ENCODE measurements around the gene CECR2.
A peak's percentile ranks its signal among the peaks of the same experiment; 100 is the strongest.
"Not testable (repeated sequence)": the region's sequence is repeated elsewhere in the genome, so short reads cannot be mapped to it uniquely, and the experiment has no call there.

The CECR2 gene

DNA sequence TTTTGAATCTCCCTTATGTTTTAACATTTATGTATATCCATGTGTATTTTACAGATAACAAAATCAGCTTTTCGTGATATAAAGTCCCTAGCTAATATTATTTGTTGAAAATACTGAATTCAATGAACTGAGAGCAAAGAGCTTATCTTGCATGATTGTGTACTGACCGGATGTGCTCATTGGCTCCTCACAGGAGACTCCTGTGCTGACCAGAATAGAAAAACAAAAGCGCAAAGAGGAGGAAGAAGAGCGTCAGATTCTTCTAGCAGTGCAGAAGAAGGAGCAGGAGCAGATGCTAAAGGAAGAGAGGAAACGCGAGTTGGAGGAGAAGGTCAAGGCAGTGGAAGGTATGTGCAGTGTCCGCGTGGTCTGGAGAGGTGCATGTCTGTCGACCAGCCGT, 154.7 kb downstream of the CECR2 start:
- no peak for DNase-seq

DNA sequence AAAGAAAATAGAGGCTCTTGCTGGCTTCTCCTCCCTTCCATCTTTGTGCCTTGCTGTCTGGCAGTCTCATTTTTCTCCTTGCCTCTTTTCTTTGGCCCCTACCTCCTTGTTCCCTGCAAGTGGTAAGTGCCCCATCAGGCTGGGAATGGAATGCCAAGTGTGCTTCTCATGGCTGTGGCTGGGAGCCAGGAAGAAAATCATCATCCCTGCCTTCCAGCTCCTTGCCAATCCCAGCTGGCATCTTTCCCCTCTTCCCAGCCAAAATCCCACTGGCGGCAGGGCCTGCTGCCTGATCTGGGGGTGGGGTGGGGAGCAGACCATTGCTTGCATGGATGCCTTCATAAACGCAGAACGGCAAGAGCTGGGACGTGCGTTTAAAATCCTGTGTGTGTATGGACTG, 167.0 kb downstream of the CECR2 start:
- DNase-seq = peak; percentile 3

DNA sequence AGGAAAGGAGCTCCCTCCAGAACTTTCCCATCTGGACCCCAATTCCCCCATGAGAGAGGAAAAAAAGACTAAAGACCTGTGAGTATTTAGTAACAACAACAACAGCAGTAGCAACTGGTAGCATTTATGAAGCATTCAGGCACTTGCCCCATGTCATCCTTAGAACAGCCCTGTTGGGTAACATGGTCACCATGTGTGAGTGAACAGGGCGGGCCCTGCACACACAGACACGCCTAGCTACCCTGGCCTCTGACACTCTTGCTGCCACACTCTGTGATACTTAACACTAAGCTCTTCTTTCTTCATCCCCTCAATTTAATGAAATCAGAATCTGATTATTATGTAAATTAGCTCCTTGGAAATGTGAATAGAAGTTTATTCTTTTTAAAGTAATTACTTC, 167.9 kb downstream of the CECR2 start:
- DNase-seq = no peak

DNA sequence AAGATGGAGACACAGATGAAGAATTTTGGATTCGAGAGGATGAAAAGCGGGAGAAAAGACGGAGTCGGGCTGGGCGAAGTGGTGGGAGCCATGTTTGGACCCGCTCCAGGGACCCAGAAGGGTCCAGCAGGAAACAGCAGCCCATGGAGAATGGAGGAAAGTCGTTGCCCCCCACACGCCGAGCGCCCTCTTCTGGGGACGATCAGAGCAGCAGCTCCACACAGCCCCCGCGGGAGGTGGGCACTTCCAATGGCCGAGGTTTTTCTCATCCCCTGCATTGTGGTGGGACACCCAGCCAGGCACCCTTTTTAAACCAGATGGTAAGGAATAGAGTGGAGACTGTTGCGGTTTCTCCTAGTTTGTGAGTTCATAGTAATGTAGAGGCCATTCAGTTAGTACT, 171.2 kb downstream of the CECR2 start:
- DNase-seq = no peak

DNA sequence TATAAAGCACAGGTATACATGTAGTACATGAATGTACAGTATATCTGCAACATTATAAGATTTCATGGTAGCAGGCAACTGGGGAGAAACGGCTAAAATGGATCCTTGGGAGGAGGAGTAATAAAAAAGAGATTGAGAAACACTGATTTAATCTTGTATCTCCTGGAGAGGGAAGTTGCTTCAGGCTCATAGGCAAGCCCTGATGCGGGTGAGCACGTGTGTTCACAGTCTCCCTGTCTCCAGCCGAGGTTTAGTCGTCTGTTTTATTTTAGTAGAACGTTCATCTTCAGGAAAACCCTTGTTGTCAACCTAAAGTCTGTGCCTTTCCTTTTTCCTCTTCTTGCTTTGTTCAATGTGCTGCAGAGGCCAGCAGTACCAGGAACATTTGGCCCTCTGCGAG, 172.2 kb downstream of the CECR2 start:
- DNase-seq = no peak

DNA sequence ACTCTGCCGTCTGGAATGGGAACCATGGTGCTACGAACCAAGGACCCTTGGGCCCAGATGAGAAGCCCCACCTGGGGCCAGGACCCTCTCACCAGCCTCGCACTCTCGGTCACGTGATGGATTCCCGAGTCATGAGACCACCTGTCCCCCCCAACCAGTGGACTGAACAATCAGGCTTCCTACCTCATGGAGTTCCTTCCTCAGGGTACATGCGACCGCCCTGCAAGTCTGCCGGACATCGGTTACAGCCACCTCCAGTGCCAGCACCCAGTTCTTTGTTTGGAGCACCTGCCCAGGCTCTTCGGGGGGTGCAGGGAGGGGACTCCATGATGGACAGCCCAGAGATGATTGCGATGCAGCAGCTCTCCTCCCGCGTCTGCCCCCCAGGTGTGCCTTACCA, 173.2 kb downstream of the CECR2 start:
- DNase-seq = no peak

DNA sequence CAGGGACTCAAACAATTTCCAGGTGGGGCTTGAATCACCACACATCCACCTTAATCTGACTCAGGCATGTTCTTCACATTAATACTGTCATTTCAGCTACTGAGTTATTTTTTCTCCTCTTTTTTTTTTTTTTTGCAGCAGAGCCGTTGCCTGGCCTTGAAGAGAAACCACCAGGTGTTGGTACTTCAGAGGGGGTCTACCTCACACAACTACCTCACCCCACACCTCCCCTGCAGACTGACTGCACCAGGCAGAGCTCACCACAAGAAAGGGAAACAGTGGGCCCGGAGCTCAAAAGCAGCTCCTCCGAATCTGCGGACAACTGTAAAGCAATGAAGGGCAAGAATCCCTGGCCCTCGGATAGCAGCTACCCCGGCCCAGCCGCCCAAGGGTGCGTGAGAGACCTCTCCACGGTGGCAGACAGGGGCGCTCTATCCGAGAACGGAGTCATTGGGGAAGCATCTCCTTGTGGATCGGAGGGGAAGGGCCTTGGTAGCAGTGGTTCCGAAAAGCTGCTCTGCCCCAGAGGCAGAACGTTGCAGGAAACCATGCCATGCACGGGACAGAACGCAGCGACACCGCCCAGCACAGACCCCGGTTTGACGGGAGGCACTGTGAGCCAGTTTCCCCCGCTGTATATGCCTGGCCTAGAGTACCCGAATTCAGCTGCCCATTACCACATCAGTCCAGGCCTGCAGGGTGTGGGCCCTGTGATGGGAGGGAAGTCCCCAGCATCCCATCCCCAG, 178.9 kb downstream of the CECR2 start:
- no peak for DNase-seq

DNA sequence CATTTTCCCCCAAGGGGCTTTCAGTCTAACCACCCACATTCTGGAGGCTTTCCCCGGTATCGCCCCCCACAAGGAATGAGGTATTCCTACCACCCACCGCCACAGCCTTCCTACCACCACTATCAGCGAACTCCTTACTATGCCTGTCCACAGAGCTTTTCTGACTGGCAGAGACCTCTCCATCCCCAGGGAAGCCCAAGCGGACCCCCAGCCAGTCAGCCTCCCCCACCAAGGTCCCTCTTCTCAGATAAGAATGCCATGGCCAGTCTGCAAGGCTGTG, 179.4 kb downstream of the CECR2 start:
- no peak for DNase-seq

DNA sequence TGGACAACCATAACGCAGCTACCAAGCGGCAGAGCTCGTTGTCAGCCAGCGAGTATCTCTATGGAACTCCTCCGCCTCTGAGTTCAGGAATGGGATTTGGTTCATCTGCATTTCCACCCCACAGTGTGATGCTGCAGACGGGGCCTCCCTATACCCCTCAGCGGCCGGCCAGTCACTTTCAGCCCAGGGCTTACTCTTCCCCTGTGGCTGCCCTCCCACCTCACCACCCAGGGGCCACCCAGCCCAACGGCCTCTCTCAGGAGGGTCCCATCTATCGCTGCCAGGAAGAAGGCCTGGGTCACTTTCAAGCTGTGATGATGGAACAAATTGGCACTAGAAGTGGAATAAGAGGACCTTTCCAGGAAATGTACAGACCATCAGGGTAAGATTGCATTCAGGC, 179.9 kb downstream of the CECR2 start:
- no peak for DNase-seq

DNA sequence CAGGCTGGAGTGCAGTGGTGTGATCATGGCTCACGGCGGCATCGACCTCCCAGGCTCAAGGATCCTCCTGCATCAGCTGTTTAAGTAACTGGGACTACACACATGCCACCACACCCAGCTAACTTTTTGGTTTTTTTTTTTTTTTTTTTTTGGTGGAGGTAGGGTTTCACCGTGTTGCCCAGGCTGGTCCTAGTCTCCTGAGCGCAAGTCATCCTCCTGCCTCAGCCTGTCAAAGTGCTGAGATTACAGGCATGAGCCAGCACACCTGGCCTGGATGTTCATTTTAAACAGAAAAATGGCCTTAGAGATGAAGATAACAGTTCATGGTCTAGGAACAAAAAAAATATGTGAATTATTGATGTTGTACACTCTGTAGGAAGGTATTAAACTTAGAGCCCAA, 180.4 kb downstream of the CECR2 start:
- no peak for DNase-seq

DNA sequence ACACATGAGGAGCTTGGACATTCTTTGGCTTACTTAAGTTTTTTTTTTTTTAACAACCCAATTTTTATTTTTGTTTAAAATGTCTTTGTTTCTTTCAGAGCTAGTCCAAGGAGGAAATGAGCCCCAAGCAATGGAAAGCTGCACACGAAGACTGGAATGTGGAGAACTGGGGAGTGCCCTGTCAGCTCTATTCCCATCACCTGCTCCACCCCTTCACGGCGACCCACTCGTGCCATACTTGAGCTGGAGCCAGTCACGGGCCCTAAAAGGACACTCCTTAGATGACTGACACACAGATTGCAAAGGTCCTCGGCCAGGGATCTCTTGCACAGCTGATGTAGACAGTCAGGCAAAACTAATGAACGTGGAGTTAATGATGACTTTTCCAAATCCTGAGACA, 183.5 kb downstream of the CECR2 start:
- no peak for DNase-seq

DNA sequence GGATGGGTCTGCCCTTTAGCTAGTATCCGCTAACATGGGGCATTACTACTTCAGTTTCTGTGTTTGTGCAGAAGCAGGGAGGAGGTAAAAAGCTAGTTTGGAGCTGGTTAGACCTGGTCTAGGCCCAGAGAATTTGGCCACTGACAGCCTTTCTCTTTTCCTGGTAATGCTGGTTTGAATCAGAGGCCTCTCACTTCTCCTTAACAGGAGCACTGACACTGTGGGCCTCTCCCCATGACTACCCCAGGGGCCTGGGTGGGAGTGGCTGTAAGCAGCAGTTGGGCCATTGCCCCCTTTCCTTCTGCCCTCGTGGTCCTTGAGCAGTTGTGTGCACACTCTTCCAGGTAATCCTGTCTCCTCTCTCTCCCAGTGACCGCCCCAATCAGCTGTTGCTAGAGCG, 185.6 kb downstream of the CECR2 start:
- DNase-seq = no peak

DNA sequence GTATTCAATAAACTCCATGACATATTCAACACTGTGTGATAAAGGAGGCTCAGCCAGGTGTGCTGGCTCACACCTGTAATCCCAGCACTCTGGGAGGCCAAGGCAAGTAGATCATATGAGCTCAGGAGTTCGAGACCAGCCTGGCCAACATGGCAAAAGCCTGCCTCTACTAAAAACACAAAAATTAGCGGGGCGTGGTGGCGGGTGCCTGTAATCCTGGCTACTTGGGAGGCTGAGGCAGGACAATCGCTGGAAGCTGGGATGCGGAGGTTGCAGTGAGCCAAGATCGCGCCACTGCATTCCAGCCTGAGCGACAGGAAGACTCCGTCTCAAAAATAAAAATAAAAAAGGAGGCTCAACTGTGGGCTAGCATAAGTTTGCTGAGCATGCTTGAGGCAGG, 189.9 kb downstream of the CECR2 start:
- no peak for DNase-seq

DNA sequence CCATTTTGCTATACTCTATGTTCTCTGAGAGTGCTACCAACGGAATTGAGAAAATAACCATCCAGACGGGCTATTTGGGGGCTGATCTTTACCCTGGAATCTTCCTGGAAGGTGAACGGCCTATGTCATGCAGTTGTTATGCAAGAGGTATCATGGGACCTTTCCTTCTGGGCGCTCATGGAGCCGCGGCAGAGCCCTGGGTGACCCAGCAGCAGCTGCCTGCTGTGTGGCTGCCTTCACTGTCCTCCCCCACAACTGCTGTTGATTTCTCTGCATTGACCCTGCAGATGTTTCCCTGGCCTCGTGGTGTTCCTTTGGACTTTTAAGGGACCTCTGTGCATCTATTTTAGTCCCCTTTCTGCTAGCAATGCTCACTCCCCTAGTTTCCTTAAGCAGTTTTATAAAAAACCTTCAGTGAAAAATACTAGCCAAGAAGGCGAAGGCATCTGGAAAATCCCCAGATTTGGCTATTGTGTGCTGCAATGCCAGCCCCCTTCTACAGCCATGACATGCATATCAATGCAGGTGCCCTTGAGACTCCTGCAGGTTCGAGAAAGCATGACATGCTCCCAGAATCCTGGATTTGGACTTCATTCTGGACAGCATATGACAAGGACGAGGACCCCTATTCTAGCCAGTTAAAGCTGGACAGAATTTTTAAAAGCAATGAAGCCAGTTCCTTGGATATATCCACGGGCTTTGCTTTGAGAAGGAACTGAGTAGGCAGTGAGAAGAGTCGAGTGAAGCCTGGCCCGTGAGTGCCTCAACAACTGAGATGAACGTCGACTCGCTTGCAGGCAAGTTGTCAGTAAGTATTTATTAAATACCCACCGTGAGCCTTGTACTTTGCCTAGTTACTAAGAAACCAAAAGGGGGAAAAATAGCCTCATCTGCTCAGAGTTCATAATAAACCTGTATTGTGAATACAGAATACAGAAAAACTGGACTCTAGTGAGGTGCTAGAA, 193.9 kb downstream of the CECR2 start, which contains the start of gene SLC25A18:
SLC25A18 (plus strand) TSS at position 593 of the 965 bp plus-strand sequence. CDS start 16,447 bp downstream, outside the sequence.
- DNase-seq = peak; percentile 34

DNA sequence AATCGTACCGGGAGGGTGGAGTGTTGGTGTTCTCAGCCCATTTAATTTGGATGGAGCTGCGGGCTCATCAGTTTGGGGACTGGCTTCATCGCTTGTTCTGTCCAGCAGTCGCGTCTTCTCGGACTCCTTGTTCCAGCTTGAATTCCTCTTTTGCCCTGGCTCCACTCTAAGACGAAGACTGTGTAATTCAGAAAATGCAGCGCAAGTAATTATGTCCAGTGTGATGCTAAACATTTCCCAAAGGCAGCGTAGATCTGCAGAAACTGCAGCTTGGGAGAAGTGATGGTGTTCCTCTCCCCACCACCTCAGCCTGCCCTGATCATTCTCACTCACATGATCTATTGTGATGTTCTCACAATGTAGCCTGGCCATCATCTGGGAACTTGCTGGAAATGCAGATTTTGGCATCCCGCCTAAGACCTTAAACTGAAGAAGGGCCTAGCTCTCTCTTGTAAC, 194.7 kb downstream of the CECR2 start:
- peak; percentile 39 for DNase-seq

DNA sequence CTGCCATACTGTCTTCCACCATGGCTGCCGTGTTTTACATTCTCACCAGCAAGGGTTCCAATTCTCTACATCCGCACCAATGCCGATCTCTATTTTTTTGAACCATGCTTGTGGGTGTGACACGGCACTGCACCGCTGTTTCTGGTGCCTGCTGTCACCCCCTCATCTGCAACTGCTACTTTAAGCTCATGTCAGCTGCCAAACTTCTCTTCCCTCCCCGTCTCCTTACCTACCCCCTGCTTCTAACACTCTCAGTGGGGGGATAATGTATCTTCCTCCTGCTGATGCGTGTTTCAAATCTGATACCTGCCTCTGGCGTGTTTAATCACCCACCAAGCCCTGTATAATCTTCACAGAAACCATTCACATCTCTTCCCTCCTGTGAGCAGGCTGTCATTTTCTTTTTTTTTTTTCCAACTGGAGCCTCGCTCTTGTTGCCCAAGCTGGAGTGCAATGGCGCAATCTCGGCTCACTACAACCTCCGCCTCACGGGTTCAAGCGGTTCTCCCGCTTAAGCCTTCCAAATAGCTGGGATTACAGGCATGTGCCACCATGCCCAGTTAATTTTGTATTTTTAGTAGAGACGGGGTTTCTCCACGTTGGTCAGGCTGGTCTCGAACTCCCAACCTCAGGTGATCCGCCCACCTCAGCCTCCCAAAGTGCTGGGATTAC, 196.9 kb downstream of the CECR2 start:
- DNase-seq = not testable (repeated sequence)

DNA sequence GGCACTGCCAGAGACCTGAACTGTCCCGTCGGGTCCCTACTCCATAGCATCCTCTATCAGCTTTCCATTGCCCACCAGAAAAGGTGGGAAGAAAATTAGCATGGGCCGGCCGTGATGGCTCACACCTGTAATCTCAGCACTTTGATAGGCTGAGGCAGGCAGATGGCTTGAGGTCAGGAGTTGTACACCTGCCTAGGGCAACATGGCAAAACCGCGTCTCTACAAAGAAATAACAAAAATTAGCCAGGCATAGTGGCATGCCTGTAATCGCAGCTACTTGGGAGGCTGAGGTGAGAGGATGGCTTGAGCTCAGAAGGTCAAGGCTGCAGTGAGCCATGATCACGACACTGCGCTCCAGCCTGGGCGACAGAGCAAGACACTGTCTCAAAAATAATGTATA, 197.5 kb downstream of the CECR2 start:
- DNase-seq = no peak

DNA sequence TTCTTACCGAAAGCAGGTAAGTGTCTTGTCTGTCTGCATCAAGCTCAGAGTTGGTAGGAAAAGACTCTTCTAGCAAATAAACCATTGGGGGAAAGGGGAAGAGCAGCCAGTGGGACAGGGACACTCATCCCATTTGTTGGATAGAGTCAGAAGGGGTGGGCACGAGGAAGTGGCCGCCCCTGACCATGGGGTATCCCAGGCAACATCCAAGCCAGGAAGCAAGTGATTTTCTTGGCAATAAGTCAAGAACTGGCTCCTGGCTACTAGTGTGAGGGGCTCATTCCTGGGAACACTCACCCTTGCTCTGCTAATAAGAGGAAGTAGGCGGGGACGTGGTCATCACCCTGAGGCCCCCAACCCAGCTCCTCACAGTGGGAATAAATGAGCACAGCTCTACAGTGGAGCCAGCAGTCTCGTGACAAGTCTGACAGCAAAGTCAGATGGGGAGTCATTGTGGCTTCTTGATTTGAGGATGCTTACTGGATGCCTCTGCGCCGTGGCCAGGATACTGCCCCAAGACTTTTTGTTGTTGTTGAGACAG, 200.8 kb downstream of the CECR2 start:
- DNase-seq = peak; percentile 37

DNA sequence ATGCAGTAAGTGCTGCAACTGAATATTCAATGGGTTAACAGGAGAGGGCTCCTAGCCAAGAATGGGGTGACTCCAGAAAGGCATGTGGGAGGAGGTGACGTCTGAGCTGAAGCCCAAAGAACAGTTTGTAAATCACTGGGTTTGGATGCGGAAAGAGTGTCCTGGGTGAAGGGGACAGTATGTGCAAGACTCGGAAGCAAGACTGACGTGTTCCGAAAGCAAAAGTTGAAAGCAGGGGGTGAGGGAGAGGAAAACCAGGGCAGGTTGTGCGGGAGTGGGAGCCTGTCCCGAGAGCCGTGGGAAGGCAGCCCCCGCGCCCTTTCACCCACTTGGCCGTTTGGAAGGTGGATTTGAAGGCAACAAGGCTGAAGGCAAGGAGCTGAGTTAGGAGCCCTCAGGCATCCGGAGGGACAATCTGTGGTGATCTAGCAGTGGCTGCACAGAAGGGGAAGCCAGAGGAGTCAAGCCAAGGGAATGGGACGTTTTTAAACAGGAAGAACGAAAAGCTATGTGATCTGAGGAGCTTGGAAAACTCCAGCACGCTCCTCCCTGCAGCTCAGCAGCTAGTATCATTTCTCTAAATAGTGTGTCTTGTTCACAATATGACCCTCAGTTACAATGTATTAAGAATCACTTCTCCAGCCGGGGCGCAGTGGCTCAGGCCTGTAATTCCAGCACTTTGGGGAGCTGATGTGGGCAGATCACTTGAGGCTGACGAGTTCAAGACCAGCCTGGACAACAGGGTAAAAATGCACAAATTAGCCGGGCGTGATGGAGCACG, 201.8 kb downstream of the CECR2 start:
- peak; percentile 34 for DNase-seq

DNA sequence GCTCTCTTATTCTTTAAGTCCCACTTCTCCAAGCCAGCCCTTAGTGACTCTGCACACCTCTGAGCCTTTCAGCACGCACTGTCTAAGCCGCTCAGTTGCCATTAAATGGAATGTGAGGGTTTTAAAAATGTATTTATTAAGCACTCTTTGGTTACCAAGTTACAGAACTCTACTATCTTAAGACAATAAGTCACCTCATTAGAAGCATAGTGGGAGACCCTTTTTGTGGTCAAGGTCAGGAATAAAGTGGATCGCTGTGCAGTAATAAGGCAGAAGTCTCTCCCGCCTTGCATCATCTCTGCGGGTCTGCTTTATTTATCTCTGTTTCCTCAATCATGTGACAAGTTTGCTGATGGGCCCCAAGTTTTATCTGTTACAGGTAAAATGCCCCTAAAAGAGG, 205.9 kb downstream of the CECR2 start:
- no peak for DNase-seq

DNA sequence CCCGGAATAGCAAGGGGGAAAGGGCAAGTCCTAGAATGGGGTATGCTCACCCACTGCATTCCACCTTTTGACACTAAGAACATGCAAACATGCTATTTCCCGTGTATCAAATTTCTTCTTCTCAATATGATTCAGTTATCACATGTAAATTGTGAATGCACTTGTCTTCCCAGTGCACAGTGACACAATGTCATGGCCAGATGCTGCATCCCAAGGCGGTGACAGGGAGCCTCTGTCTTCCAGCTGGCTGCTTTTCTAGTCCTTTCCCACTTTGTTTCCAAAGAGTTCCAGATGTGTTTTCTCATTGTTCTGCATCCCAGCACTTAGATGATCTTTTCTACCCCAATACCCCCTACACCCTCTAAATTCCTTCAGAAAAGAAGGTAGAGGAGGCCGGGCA, 206.4 kb downstream of the CECR2 start:
- DNase-seq = no peak

DNA sequence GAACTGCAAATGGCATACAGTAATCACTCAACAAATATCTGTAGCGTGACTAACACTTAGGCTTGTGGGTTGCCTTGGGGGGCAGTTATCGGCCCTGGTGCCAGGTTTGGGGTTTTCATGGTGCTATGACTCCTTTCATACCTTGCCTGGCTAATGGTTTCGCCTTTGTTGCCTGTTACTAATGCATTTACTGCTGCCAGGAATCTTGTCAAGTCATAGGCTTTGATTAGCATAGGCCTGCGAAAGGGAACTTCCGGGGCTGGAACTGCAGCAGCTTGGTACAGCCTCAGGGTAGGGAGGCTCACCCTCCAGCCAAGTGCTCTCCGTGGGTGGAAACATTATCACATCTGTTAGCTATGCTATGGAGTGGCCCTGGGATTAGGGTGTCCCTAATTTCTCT, 207.2 kb downstream of the CECR2 start:
- peak; percentile 37 for DNase-seq

Measured in eye (tissue), 1 donor.